HG02870 (cell line): ENCODE data around the gene ASB7.
A peak's percentile ranks its signal among the peaks of the same experiment; 100 is the strongest.

ENCODE experiments used
- ATAC-seq: cut with Tn5 transposase; IDR thresholded peaks from one replicate; pipeline ENCODE4 v1.9.1; 2021; ENCODE audit warnings: mild to moderate bottlenecking, moderate library complexity; ENCODE audit not compliant: unreplicated experiment

The ASB7 gene

DNA sequence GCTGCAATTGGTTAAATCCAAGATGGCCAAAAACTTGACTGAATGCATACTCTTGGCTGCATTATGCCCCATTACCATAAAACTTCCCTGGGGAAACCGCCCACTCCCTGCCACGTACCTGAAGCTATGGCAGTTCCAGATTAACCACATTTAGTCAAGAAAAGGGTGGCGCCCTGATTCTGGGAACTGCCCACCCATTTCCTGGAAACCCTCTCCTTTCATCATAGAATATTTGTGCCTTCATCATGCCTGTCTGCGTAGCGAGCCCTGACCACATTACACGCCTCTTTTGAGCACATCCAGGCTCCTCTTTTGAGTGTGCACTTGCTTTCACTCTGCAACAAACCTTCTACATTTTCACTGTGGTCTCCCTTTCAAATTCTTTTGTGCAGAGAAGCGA lies 5.6 kb upstream of the ASB7 start:
- peak; percentile 87 for ATAC-seq

DNA sequence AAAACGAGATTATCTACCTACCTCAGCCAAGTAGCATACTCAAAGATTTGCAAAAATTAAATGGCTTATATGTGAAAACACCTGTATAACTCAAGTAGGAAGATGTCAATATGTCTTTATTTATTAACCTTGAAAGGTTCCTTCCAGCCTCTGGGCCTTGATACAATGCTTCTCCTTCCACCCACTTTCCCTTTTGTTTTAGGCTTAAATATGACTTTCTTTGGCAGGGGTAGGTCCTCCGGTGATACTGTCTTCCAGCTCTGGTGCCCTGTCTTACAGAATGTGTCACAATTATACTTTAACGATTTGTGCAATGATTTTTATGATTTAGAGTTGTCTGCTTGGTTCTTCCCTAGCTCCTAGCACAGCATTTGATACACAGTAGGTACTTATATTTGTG lies 4.5 kb upstream of the ASB7 start:
- ATAC-seq, result no peak

DNA sequence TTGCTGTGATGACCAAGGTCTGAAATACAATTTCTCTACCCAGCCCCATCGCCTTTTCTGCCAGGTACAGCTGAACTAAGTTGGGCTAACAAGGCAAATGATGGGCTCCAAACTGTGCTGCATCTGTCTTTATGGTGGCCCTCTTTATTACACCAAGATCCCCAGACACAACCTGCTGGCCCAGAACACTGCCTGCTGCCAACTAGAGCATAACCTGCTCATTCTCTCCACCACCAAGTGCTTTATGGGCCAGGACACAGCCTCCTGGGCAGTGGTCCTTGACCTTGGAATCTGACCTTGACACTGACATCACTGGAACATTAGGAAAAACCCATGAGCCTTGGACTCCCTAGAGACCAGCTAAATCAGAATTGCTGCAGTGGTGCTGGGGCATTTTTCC lies 3.7 kb upstream of the ASB7 start:
- no peak for ATAC-seq

DNA sequence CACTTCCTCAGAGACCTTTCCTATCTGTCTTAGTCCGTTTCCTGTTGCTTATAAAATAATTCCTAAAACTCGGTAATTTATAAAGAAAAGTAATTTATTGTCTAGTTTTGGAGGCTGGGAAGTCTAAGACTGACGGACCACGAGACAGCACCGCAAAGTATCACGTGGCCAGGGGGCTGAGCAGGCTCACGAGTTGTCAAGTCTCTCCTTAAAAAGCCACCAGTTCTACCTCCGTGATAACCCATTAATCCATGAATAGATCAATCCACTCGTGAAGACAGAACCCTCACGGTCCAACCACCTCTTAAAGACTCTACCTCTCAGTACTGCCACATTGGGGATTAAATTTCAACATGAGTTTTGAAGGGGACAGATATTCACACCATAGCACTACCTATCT lies 1.2 kb upstream of the ASB7 start:
- no peak for ATAC-seq

DNA sequence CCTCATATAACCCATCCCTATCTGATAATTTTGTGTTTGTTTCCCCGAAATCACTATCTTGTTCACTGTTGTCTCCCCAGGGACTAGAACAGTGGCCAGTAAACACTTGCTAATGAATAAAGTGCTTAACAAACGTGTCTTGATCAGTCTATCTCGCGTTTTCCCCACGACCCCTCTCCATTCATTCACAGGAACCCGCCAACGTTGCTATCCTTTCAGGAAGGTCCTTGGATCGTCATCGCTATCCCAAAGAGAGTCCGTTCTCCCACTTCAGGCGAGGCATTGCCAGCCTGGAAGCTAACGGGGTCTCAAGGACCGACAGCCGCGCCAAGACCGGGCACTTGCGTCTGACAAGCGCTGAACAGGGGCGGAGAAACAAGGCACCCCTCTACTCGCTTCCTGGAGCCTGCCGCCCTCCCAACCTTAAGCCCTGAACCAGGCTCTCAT lies 749 bp upstream of the ASB7 start:
- peak; percentile 5 for ATAC-seq

DNA sequence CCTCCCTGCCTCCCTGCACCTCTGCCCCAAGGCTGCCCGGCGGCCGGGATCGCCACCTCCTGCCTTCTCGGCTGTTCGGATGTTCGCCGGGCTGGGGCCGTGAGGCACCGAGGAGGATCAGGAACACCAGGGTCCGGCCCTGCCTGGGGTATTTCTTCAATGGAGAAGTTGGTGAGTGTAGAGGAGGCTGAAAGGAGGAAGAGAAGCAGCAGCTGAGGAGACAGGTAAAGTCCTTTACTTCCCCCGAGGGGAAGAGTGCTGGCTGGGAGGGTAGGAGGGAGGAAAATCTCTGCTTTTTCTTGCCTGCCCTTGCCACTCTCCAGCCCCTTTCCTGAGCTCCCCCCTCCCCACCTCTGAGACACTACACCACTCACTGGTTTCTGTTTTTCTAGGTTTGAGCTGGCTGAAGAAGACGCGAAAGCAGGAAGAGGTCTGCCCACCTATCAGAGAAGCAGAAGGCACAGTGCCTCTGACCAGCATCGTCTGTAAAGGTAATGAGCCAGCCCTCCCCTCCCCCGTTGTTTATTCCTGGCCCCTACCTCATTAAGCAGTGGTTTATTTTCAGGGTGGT lies 519 bp downstream of the ASB7 start:
- peak; percentile 38 for ATAC-seq

DNA sequence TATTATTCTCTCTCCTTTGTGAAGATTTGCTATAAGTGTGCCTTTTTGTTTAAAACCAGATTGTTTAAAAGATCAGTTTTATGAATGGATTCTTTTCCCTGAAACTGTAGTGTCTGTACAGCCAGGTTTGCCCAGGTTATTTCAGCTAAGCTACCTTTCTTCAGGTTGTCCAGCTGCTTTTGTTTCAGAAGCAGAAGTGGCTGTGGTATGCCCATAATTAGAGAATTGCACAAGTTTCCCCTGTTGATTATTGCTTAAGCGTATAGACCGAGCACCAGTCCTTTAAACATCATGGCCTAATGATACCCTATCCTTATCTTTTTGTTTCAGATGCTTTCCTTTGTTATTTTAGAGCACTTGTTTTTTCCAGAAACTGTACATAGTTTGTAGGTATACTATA lies 10.2 kb downstream of the ASB7 start:
- ATAC-seq, result no peak

DNA sequence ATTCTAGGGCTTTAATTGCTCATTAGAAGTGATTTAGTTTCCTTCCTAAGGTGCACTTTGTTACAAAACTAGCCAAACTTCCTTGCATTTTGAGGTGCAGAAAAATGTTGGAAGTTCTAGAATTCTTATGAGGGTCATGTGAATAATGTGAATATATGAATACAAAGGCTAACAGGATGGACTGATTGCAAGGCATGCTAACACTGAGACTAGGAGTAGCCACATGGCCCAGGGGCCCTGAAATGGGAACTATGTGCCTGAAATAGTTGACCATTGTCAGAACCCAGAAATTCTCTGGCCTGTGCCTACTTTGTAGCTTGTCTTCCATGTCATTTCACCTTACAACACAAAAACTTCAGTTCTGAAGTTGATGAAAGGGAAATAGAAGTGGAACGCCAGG lies 10.8 kb downstream of the ASB7 start:
- no peak for ATAC-seq

DNA sequence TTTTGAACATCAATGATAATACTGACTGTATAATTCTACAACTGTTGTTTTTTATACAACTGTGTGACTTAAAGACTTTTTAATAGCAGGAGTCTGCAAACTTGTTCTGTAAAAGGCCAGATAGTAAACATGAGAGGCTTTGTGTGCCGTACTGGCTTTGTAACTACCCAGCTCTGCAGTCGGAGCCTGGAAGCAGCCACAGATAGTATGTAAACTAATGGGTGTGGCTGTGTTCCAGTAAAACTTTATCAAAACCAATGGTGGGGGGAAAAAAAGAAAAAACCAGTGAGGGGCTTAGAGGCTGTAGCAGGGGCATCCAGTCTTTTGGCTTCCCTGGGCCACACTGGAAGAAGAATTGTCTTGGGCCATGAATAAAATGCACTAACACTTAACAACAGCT lies 11.9 kb downstream of the ASB7 start:
- ATAC-seq, result no peak

DNA sequence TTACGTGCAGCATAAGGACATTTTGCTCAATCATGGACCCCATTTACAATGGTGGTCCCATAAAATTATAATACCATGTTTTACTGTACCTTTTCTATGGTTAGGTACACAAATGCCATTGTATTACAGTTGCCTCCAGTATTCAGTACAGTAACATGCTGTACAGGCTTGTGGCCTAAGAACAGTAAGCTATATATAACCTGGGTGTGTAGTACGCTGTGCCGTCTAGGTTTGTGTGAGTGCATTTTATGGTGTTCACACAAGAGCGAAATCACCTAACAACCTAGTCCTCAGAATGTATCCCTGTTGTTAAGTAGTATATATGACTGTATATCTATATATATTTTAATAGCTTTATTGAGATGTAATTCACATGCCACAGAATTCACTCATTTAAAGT lies 12.5 kb downstream of the ASB7 start:
- ATAC-seq, result no peak

DNA sequence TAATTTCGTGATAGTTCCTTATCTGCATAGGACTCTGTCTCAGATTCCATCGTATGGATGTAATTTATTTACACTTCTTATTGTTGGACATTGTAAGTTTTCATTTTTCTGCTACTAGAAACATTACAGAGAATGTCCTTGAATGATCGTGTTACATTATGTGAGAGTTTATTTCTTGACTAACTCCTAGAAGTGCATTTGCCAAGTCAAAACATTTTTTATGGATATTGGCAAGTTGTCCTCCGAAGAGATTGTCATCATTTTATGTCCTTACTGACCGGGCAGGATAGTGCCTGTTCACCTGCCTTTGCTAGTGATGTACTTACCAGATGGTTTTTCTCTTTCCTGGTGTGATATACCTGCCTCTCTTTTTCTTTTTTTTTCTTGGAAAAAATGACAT lies 13.4 kb downstream of the ASB7 start:
- ATAC-seq, result no peak

DNA sequence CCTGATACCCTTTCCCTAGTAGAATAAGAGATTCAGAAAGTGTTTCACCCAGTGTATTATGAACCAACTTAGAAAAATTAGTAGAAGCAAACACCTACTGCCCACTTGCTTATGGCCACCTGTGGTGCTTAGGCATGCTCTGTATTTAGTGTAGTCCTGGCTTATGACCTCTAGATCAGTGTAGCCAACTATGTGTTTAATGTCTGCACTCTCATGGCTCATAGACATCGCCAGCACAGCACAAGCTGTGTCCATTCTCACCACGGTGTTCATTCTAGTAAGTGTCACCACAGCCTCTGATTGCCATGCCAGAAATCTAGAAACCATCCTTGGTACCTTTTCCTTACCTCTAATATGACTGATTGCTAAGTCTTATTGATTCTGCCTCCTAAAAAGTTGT lies 14.3 kb downstream of the ASB7 start:
- no peak for ATAC-seq

DNA sequence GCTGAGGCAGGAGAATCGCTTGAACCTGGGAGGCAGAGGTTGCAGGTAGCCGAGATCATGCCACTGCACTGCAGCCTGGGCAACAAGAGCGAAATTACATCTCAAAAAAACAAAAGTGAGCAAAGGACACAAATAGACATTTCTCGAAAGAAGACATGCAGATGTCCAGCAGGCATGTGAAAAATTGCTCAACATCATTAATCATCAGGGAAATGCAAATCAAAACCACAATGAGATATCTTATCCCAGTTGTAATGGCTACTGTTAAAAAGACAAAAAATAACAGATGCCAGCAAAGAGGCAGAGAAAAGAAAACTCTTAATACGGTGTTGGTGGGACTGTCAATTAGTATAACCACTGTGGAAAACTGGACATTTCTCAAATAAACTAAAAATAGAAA lies 20.9 kb downstream of the ASB7 start:
- ATAC-seq, result no peak

DNA sequence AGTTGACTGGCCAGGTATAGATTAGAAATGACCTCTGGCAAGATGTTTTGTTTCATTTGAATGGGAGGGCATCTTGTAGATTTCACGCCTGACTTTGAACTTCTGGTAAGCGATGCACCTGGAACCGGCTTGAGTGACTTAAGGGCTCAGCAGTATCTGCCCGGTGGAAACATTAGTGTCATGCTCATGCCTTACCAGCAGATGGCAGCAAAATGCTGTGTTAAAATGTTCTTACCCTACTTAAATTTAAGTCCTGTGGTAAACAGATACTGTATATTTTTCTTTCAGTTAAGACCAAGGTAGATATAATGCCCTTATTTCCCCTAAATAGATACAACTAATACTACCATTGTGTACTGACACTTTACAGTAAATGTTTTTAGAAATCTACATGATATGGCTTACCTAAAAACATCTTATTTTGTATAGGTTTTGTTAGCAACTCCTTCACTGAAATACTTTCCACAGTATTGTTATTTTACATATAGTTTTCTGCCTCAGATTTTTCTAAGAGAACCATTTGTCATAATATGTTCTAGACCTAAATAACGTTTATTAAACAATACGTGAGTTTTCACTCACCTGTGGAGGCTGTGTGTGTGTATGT lies 25.5 kb downstream of the ASB7 start:
- ATAC-seq, result peak; percentile 73

DNA sequence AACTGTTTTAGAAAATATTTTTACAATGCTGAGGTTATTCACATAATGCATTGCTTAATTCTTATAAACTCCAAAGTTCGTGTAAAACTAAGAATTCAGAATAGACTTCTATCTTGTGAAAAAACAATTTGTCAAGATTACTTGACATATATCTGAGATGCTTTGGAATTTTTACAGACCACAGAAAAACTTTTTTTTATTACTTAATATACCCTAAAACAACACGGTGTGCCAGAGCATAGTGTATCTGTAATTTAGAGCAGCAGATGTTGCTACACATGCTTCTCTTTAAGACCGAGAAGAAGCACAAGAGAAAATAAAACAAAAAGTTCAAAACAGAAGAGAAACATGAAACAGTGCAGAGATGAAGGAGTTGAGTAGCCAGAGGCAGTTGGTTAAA lies 26.4 kb downstream of the ASB7 start:
- no peak for ATAC-seq

DNA sequence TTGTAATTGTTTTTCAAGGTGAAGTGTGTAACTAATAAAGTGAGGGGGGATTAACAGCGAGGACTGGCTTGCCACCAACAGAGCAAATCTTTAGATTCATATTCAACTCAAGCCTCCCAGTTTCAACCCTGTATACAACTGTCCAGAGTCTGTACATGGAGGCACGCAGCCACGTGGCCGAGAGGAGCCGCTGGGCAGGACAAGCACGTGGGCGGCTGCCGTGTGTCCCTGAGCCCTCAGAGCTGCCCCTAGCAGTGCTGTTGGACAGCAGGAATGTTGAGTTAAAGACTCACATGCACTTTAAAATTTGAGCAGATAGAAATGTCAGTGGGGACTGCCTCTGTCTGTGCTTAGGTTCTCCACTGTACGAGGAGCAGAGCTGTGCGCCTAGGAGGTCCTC lies 29.4 kb downstream of the ASB7 start:
- no peak for ATAC-seq

DNA sequence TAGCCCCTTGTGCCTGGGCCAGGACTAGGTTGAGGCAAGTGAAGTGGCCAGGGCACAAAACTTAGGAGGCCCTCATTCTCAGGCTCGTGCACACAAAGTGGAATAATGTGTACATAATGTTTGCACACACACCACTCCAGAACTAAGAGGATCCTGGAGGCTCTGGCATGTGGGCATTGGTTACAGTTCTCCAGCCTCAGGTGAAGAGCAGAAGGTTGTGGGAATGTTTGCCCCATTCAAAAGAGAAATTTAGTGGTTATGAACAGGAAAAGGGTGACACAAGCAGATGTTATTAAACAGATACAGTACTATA lies 31.3 kb downstream of the ASB7 start:
- ATAC-seq, result no peak

DNA sequence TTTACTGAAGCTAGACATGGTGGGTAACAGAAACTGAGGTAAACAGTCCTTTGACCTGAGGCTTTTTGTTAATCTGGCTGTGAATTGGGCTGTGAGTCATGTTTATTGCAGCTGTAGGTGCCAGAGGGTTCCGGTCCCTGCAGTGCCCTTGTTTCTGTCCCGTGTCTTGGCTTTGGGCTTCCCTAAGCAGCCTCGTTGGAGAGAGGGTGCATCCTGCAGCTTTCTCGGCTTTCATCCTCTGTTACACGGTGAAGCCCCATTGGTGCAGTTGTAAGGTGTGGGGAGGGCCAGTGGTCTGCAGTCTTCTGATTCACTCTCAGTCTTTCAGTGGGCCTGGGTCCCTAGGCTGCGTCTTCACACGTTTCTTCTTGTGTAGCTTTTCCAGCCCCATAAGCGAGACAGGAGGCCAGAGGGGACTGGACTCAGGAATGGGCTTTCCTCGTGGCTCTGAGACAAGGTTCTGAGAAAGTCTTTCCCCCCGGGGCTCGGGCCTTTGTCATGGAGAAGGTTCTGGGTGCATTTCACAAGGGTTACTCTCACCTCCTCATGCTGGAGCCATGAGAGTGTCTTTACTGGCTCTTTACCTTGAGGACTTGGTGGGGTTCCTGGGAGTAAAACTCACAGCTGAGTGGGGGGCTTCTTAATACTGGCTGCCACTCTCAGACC lies 33.1 kb downstream of the ASB7 start:
- no peak for ATAC-seq

DNA sequence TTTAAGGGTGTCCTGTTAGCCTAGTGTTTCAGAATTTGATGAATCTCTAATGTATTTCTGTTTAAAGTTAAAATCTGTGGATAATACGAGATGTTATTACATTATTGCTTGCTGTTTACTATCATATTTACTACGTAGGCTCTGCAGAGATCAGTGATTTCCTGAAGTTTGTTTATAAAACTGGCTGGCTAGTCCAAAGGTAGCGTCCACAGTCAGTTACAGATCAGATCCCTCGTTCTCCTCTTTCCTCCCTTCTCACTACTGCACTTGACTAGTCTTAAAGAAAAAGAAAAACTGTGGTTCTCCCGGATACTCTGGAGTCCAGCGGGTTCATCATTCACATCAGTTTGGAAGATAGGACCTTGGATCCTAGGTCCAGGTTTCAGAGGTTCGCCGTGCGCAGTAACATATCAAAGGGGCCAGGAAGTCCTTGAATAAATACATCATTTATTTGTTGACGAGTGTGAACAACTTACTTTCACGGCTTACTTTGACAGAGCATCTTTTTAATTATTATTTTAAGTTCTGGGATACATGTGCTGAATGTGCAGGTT lies 35.9 kb downstream of the ASB7 start:
- ATAC-seq, result no peak

DNA sequence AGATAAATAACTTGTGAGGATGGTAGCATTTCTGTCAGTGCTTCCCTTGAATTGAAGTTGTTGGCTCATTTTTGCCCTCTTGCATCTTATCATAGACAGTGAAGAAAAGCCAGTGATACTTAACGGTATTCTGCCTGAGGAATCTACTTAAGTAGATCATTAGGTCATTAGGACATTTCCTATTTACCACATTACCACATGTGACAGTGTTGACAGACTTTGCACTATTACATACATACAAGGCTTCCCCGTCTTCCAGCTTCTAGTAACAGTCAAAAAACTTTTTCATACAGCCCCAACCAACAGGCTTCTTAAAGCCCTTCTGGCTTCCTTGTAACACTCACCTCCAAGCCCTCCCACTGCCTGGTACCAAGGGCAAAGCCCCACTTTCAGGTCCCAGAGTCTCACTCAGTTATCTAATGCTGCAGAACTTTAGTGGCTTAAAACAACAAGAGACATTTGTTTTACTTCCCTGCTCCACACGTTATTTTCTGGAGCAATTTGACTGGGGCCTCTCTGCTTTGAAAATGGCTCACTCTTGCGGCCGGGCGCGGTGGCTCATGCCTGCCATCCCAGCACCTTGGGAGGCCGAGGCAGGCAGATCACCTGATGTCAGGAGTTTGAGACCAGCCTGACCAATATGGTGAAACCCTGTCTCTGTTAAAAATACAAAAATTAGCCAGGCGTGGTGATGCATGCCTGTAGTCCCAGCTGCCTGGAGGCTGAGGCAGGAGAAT lies 40.0 kb downstream of the ASB7 start:
- no peak for ATAC-seq

DNA sequence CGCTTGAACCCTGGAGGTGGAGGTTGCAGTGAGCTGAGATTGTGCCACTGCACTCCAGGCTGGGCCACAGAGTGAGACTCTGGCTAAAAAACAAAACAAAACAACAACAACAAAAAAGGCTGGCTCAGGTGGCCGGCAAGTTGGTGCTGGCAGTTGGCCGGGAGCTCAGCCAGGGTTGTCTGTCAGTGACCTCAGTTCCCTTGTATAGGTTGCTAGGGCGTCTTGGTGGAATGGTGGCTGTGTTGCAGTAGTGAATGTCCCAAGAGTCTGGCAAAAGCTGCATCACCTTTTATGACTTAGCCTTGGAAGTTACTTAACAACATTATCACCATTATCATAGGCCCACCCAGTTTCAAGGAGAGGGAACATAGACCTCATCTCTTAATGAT lies 40.6 kb downstream of the ASB7 start:
- ATAC-seq, result no peak

DNA sequence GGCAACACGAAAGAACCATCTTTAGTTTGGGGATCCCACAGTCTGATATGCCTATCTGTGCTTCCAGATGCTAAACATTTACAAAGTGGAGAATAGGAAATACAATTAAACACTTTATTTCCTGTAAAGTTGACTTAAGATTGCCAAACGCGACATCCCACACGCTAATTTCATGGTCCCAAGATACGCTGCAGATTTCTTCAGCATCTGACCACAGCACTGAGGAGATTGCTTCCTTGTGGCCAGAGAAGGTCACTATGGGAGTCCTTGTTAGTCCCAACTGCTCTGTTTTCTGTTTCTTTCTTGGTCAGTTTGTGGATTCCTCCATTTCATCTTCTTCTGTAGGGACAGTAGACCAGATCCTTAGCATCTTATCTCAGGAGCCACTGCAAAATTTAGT lies 43.3 kb downstream of the ASB7 start:
- ATAC-seq, result no peak
